Erythroblast (primary cell): ENCODE data around the gene LYSMD2.

ENCODE experiments used
- GATA1 ChIP-seq: IDR thresholded peaks from 2 replicates; pipeline ENCODE4 v1.6.1; 2011; ENCODE audit warnings: low read depth, mild to moderate bottlenecking, control low read depth, low read length, moderate library complexity
- POLR2A ChIP-seq: IDR thresholded peaks from 2 replicates; pipeline ENCODE4 v1.6.1; 2011; ENCODE audit warnings: mild to moderate bottlenecking, low read length

DNA sequence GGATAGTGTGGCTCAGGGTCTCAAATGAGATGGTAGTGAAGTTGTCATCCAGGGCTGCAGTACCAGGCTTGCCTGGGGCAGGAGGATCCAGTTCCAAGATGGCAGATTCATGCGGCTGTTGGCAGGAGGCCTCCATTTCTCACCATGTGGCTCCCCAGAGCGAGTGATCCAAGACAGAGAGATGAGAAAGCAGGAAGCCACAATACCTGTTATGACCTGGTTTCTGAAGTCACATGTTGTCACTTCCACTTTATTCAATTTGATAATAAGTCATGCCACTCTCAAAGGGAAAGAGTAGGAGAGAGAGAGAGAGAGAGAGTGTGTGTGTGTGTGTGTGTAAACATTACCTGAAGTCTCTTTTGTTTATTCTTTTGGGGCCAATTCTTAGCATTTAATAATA is 44.1 kb upstream of the LYSMD2 start:
- TF ChIP-seq POLR2A: no peak
- no peak for TF ChIP-seq GATA1
